ENCODE measurements around the gene SLC9C2.

The SLC9C2 gene

DNA sequence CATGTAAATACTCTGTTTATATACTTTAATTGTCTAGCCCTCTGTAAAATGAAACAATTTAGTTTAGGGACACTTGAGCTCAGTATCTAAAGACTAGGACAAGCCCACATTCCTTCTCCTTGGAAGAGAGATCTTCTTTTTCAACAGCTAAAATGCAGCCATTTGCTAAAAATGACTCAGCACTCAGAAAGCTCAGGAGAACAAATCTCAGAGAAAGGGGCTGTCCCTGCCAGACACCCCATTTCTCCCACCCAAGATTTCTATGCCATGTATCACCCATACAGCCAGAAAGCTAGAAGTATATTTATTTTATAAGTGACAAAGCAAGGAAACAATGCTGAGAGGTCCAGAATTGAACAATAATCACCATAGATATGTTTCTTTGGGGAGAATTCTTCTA, 148.9 kb downstream of the SLC9C2 start:
- no peak overlapping the region for H3K4me3 ChIP-seq (replicated peaks; ENCODE audit: low read depth, low read length)
- no peak for DNase-seq (ENCODE audit: extremely low read depth, low read depth)
- TF ChIP-seq, protein P1, sequence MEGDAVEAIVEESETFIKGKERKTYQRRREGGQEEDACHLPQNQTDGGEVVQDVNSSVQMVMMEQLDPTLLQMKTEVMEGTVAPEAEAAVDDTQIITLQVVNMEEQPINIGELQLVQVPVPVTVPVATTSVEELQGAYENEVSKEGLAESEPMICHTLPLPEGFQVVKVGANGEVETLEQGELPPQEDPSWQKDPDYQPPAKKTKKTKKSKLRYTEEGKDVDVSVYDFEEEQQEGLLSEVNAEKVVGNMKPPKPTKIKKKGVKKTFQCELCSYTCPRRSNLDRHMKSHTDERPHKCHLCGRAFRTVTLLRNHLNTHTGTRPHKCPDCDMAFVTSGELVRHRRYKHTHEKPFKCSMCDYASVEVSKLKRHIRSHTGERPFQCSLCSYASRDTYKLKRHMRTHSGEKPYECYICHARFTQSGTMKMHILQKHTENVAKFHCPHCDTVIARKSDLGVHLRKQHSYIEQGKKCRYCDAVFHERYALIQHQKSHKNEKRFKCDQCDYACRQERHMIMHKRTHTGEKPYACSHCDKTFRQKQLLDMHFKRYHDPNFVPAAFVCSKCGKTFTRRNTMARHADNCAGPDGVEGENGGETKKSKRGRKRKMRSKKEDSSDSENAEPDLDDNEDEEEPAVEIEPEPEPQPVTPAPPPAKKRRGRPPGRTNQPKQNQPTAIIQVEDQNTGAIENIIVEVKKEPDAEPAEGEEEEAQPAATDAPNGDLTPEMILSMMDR (IDR thresholded peaks at IDR 0.05; ENCODE audit: low read depth, low read length, missing control alignments) = no peak

DNA sequence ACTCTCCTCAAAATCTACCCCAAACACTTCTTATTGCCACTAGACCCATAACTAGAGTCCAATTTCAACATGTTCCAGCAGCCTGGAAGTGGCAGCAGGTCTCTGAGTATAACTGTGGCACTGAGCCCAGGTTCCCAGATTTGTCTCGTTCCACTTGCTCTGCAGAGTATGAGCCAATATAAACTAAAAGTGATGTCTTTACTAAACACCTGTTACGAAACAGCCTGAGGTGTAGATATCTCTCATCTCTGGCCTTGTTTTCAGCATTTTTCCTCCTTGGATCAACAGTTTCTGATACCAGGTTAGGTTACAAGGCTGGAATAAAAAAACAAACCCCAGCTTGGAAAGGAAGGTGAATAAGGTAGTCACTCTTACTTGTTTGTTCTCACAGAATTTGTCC, 150.9 kb downstream of the SLC9C2 start:
- no peak for DNase-seq (ENCODE audit: extremely low read depth, low read depth)
- H3K4me3 ChIP-seq (replicated peaks; ENCODE audit: low read depth, low read length) = no peak overlapping the region
- TF ChIP-seq, protein P1 (IDR thresholded peaks at IDR 0.05; ENCODE audit: low read depth, low read length, missing control alignments) = no peak

Data from HFF-Myc (cell line).